Kidney epithelial cell (primary cell): Measurements from ENCODE around the gene SYNE4. TPM values are rescaled to one million over a fixed set of nuclear protein-coding genes. Genes with fewer than 3 reads are reported as not detected.
A peak's percentile ranks its signal among the peaks of the same experiment; 100 is the strongest.
"Not testable (repeated sequence)": the region's sequence is repeated elsewhere in the genome, so short reads cannot be mapped to it uniquely, and the experiment has no call there.

ENCODE experiments used
- DNase-seq: peaks from one replicate; pipeline ENCODE4 v3.0.0-alpha.2; 2010; ENCODE audit warnings: low read depth
- H3K27me3 ChIP-seq: 2 replicates; pipeline ENCODE4 v1.6.0; 2011; ENCODE audit warnings: low read length; ENCODE audit not compliant: control insufficient read depth, insufficient read depth
- H3K36me3 ChIP-seq: 2 replicates; pipeline ENCODE4 v1.5.1; 2011; ENCODE audit warnings: low read length; ENCODE audit not compliant: control insufficient read depth, insufficient read depth
- H3K4me3 ChIP-seq: 2 replicates; pipeline ENCODE4 v1.5.1; 2011; ENCODE audit warnings: low read depth, mild to moderate bottlenecking, control low read depth, low read length
- CTCF ChIP-seq: IDR thresholded peaks from 2 replicates; pipeline ENCODE4 v1.5.1; 2011; ENCODE audit warnings: mild to moderate bottlenecking, moderate library complexity, low read length, control low read depth, inconsistent platforms; ENCODE audit not compliant: insufficient read depth, poor library complexity, severe bottlenecking
- total RNA-seq: library from RNA; depleted of rRNA; stranded (reverse); fragments of >200 nt; gene quantifications from 2 replicates; pipeline ENCODE4 v1.2.3, GENCODE V29; 2015

Gene SYNE4
- total RNA-seq, 1 donor from 2014 or later: 11.5 TPM

GRCh38 chr19:35966771-35967170 lies 41.8 kb downstream of the SYNE4 start:
- no peak for DNase-seq
- TF ChIP-seq CTCF: no peak
- H3K27me3 ChIP-seq: no peaks in the 10 kb centered on the region
- no peak overlapping the region for H3K4me3 ChIP-seq
- no peaks in the 10 kb centered on the region for H3K36me3 ChIP-seq

- TF ChIP-seq CTCF: no peak
- no peak overlapping the region for H3K4me3 ChIP-seq
- H3K36me3 ChIP-seq: no peaks in the 10 kb centered on the region
- peak; percentile 23 for DNase-seq
- peaks cover 19% of the 10 kb centered on the region for H3K27me3 ChIP-seq
Observed at GRCh38 chr19:35963514-35963913, 45.1 kb downstream of the SYNE4 start.

GRCh38 chr19:35960432-35960972 lies 48.1 kb downstream of the SYNE4 start:
- no peak overlapping the region for H3K4me3 ChIP-seq
- H3K27me3 ChIP-seq: peaks cover 31% of the 10 kb centered on the region
- no peak for DNase-seq
- no peak for TF ChIP-seq CTCF
- H3K36me3 ChIP-seq: no peaks in the 10 kb centered on the region

GRCh38 chr19:35959968-35960320 lies 48.7 kb downstream of the SYNE4 start:
- no peaks in the 10 kb centered on the region for H3K36me3 ChIP-seq
- no peak overlapping the region for H3K4me3 ChIP-seq
- DNase-seq: no peak
- peaks cover 31% of the 10 kb centered on the region for H3K27me3 ChIP-seq
- TF ChIP-seq CTCF: no peak

- H3K36me3 ChIP-seq: no peaks in the 10 kb centered on the region
- no peak for DNase-seq
- H3K27me3 ChIP-seq: peaks cover 31% of the 10 kb centered on the region
- TF ChIP-seq CTCF: no peak
- H3K4me3 ChIP-seq: no peak overlapping the region
Observed at GRCh38 chr19:35959040-35959967, 49.3 kb downstream of the SYNE4 start.

GRCh38 chr19:35958660-35959039 lies 50.0 kb downstream of the SYNE4 start:
- Histone ChIP-seq H3K4me3 (no peak overlapping the region), H3K27me3 (peaks cover 31% of the 10 kb centered on the region), H3K36me3 (no peaks in the 10 kb centered on the region)
- TF ChIP-seq CTCF: no peak
- no peak for DNase-seq

GRCh38 chr19:35957411-35957810 lies 51.2 kb downstream of the SYNE4 start:
- not testable (repeated sequence) for H3K36me3 ChIP-seq, DNase-seq, H3K4me3 ChIP-seq
- peaks cover 31% of the 10 kb centered on the region for H3K27me3 ChIP-seq
